HepG2 (cell line): Measurements from ENCODE around the gene PRKAR1A. TPM values are rescaled to one million over a fixed set of nuclear protein-coding genes. Genes with fewer than 3 reads are reported as not detected.

Experiments
- CEBPB ChIP-seq: IDR thresholded peaks from 2 replicates; pipeline ENCODE4 v1.6.1; 2011; ENCODE audit warnings: low read depth, low read length, improper control_type of control experiment, borderline replicate concordance
- FOXJ3 ChIP-seq: sonication (generic); formaldehyde crosslinking; IDR thresholded peaks from 2 replicates; pipeline ENCODE4 v1.4.0; 2020; ENCODE audit warnings: missing genetic modification reagents, mild to moderate bottlenecking, borderline replicate concordance
- HNRNPL ChIP-seq: fragments of 200-400 bp; formaldehyde crosslinking; IDR thresholded peaks from 2 replicates; pipeline ENCODE4 v1.6.1; 2017; ENCODE audit warnings: mild to moderate bottlenecking, low read depth, low read length
- NRL ChIP-seq: sonication (generic); formaldehyde crosslinking; IDR thresholded peaks from 2 replicates; pipeline ENCODE4 v1.5.0; 2020; ENCODE audit warnings: missing genetic modification reagents, mild to moderate bottlenecking, moderate library complexity, borderline replicate concordance
- ONECUT2 ChIP-seq: sonication (generic); formaldehyde crosslinking; IDR thresholded peaks from 2 replicates; pipeline ENCODE4 v1.4.0; 2020; ENCODE audit warnings: missing genetic modification reagents
- SIX4 ChIP-seq: sonication (generic); formaldehyde crosslinking; IDR thresholded peaks from 2 replicates; pipeline ENCODE4 v1.4.0; 2020; ENCODE audit warnings: missing genetic modification reagents
- SRSF9 ChIP-seq: fragments of 200-400 bp; formaldehyde crosslinking; IDR thresholded peaks from 2 replicates; pipeline ENCODE4 v1.6.1; 2018; ENCODE audit warnings: borderline replicate concordance, mild to moderate bottlenecking, low read depth, low read length; ENCODE audit not compliant: insufficient read depth, poor library complexity, severe bottlenecking
- STAT6 ChIP-seq: sonication (generic); formaldehyde crosslinking; IDR thresholded peaks from 2 replicates; pipeline ENCODE4 v1.4.0; 2020; ENCODE audit warnings: missing genetic modification reagents, mild to moderate bottlenecking, borderline replicate concordance
- XRCC5 ChIP-seq: fragments of 200-400 bp; formaldehyde crosslinking; optimal IDR thresholded peaks from 2 replicates; pipeline ENCODE3; 2017; ENCODE audit warnings: mild to moderate bottlenecking, low read length
- ZFX ChIP-seq: sonication (generic); formaldehyde crosslinking; IDR thresholded peaks from 2 replicates; pipeline ENCODE4 v1.4.0; 2020; ENCODE audit warnings: mild to moderate bottlenecking, low read depth, missing genetic modification reagents, moderate library complexity
- ZNF121 ChIP-seq: sonication (generic); formaldehyde crosslinking; IDR thresholded peaks from 2 replicates; pipeline ENCODE4 v1.5.0; 2020; ENCODE audit warnings: mild to moderate bottlenecking, missing genetic modification reagents
- ZNF232 ChIP-seq: sonication (generic); formaldehyde crosslinking; IDR thresholded peaks from 2 replicates; pipeline ENCODE4 v1.4.0; 2020; ENCODE audit warnings: missing genetic modification reagents, borderline replicate concordance
- ZNF44 ChIP-seq: sonication (generic); formaldehyde crosslinking; IDR thresholded peaks from 2 replicates; pipeline ENCODE4 v1.5.1; 2020; ENCODE audit warnings: mild to moderate bottlenecking, missing genetic modification reagents
- ZNF770 ChIP-seq: sonication (generic); formaldehyde crosslinking; IDR thresholded peaks from 2 replicates; pipeline ENCODE4 v1.5.0; 2020; ENCODE audit warnings: mild to moderate bottlenecking, missing genetic modification reagents
- ZNF781 ChIP-seq: sonication (generic); formaldehyde crosslinking; IDR thresholded peaks from 2 replicates; pipeline ENCODE4 v1.5.1; 2020; ENCODE audit warnings: borderline replicate concordance, mild to moderate bottlenecking, missing genetic modification reagents; ENCODE audit errors: not compliant biosample characterization
- polyA plus RNA-seq, 8 experiments: library from polyadenylated mRNA; depleted of rRNA in 3 of 8; stranded (reverse) in 7 of 8; unstranded in 1 of 8; fragments of >200 nt; fragmentation: Illumina TruSeq in 4 of 8; extraction: Trizol in 4 of 8; gene quantifications; 2 replicates each; pipeline versions ENCODE4 v1.2.1 to v1.2.3, GENCODE V29; 2011 to 2016; ENCODE audit warnings: low read depth in 4 of 8, missing spikeins in 1 of 8, mixed read lengths in 1 of 8; ENCODE audit not compliant: insufficient read depth in 1 of 8
- total RNA-seq, 5 experiments: library from RNA; depleted of rRNA; stranded (reverse); fragments of >200 nt; fragmentation: Illumina TruSeq; extraction: Trizol; gene quantifications; 2 replicates each; pipeline ENCODE4 v1.2.3, GENCODE V29; 2016; ENCODE audit warnings: low read depth in 1 of 5

The PRKAR1A gene
- total and polyA plus RNA-seq, 2 of the 13 experiments (the other 11 are each of a cell fraction or from before 2014, with no cell fraction given): 265 to 266 TPM

- TF ChIP-seq STAT6 (CRISPR knock-in tag): peak; percentile 70; the same call in 1 of the 2 replicates
- TF ChIP-seq SRSF9: no peak
- TF ChIP-seq CEBPB: no peak
- no peak for TF ChIP-seq ZNF44 (CRISPR knock-in tag)
- peak; percentile 67 for TF ChIP-seq XRCC5
- peak; percentile 75 for TF ChIP-seq ZNF770 (CRISPR knock-in tag)
- TF ChIP-seq SIX4 (CRISPR knock-in tag): no peak
- TF ChIP-seq ONECUT2 (CRISPR knock-in tag): no peak
- TF ChIP-seq ZNF781 (CRISPR knock-in tag): no peak
- no peak for TF ChIP-seq HNRNPL
- no peak for TF ChIP-seq NRL (CRISPR knock-in tag)
- peak; percentile 49 for TF ChIP-seq ZNF121
- TF ChIP-seq ZFX (CRISPR knock-in tag): peak; percentile 90; the same call in 1 of the 2 replicates
- TF ChIP-seq ZNF232 (CRISPR knock-in tag): no peak
- TF ChIP-seq FOXJ3 (CRISPR knock-in tag): no peak
Measured at GRCh38 chr17:68600067-68600930, 88.1 kb downstream of the PRKAR1A start (continued).
